H9 (cell line): ENCODE data around the gene OR2T12. TPM values are rescaled to one million over a fixed set of nuclear protein-coding genes. Genes with fewer than 3 reads are reported as not detected.
"Not testable (repeated sequence)": the region's sequence is repeated elsewhere in the genome, so short reads cannot be mapped to it uniquely, and the experiment has no call there.

ENCODE experiments used
- DNase-seq: peaks from one replicate; pipeline ENCODE4 v3.0.0-alpha.2; 2017
- H2AFZ ChIP-seq: one replicate; pipeline ENCODE4 v1.6.1; 2013; ENCODE audit warnings: mild to moderate bottlenecking, low read length, control low read depth, moderate library complexity
- H2AK5ac ChIP-seq: 2 replicates; pipeline ENCODE4 v1.6.1; 2013; ENCODE audit warnings: low read length, control low read depth, mixed read lengths; ENCODE audit not compliant: insufficient read length
- H2BK120ac ChIP-seq: one replicate; pipeline ENCODE4 v1.6.1; 2013; ENCODE audit warnings: low read depth, mild to moderate bottlenecking, low read length, control low read depth, inconsistent platforms; ENCODE audit not compliant: poor library complexity, severe bottlenecking
- H2BK12ac ChIP-seq: 2 replicates; pipeline ENCODE4 v1.6.1; 2013; ENCODE audit warnings: low read length, control low read depth, mixed read lengths, low read depth; ENCODE audit not compliant: insufficient read length
- H2BK15ac ChIP-seq: 2 replicates; pipeline ENCODE4 v1.6.1; 2013; ENCODE audit warnings: low read depth, low read length, control low read depth
- H2BK20ac ChIP-seq: one replicate; pipeline ENCODE4 v1.6.1; 2013; ENCODE audit warnings: low read depth, mild to moderate bottlenecking, low read length, control low read depth, inconsistent platforms; ENCODE audit not compliant: poor library complexity, severe bottlenecking
- H2BK5ac ChIP-seq: 2 replicates; pipeline ENCODE4 v1.6.1; 2013; ENCODE audit warnings: low read length, control low read depth, mixed read lengths; ENCODE audit not compliant: insufficient read length
- H3K14ac ChIP-seq: 2 replicates; pipeline ENCODE4 v1.6.1; 2013; ENCODE audit warnings: low read length, control low read depth; ENCODE audit not compliant: insufficient read depth
- H3K18ac ChIP-seq: 2 replicates; pipeline ENCODE4 v1.6.1; 2013; ENCODE audit warnings: low read depth, mild to moderate bottlenecking, mixed read lengths, low read length, control low read depth; ENCODE audit not compliant: insufficient read length
- H3K23ac ChIP-seq: 2 replicates; pipeline ENCODE4 v1.6.1; 2013; ENCODE audit warnings: low read length, control low read depth, mixed read lengths, low read depth; ENCODE audit not compliant: insufficient read length
- H3K23me2 ChIP-seq: 2 replicates; pipeline ENCODE4 v1.6.1; 2013; ENCODE audit warnings: low read depth, mild to moderate bottlenecking, mixed read lengths, low read length, control low read depth; ENCODE audit not compliant: insufficient read length, poor library complexity, severe bottlenecking
- H3K27ac ChIP-seq: 2 replicates; pipeline ENCODE4 v1.5.1; 2013; ENCODE audit warnings: low read length, control low read depth, mixed read lengths, low read depth; ENCODE audit not compliant: insufficient read length
- H3K27me3 ChIP-seq: 2 replicates; pipeline ENCODE4 v1.6.1; 2013; ENCODE audit warnings: low read length, control low read depth, inconsistent platforms; ENCODE audit not compliant: insufficient read depth
- H3K4ac ChIP-seq: 2 replicates; pipeline ENCODE4 v1.6.1; 2013; ENCODE audit warnings: low read depth, mild to moderate bottlenecking, control low read depth, inconsistent platforms, low read length, moderate library complexity
- H3K4me1 ChIP-seq: 2 replicates; pipeline ENCODE4 v1.6.1; 2013; ENCODE audit warnings: low read length, control low read depth, inconsistent platforms; ENCODE audit not compliant: insufficient read depth
- H3K4me2 ChIP-seq: 2 replicates; pipeline ENCODE4 v1.6.1; 2013; ENCODE audit warnings: low read length, control low read depth, mixed read lengths; ENCODE audit not compliant: insufficient read length, insufficient read depth
- H3K56ac ChIP-seq: 2 replicates; pipeline ENCODE4 v1.6.1; 2013; ENCODE audit warnings: low read depth, mild to moderate bottlenecking, mixed read lengths, low read length, control low read depth; ENCODE audit not compliant: insufficient read length
- H3K79me1 ChIP-seq: 2 replicates; pipeline ENCODE4 v1.6.1; 2013; ENCODE audit warnings: low read depth, mild to moderate bottlenecking, moderate library complexity, low read length, control low read depth, inconsistent platforms; ENCODE audit not compliant: insufficient read depth, poor library complexity, severe bottlenecking
- H3K79me2 ChIP-seq: 2 replicates; pipeline ENCODE4 v1.6.1; 2013; ENCODE audit warnings: low read length, control low read depth, inconsistent platforms; ENCODE audit not compliant: insufficient read depth
- H3K9ac ChIP-seq: 2 replicates; pipeline ENCODE4 v1.6.1; 2013; ENCODE audit warnings: low read length, control low read depth, mixed read lengths; ENCODE audit not compliant: insufficient read length; ENCODE audit errors: extremely low read depth
- H3K9me3 ChIP-seq: one replicate; pipeline ENCODE4 v1.6.1; 2013; ENCODE audit warnings: low read depth, low read length, inconsistent platforms; ENCODE audit not compliant: control insufficient read depth
- H3T11ph ChIP-seq: one replicate; pipeline ENCODE4 v1.6.1; 2013; ENCODE audit warnings: mild to moderate bottlenecking, low read length, control low read depth, inconsistent platforms
- H4K20me1 ChIP-seq: one replicate; pipeline ENCODE4 v1.6.1; 2013; ENCODE audit not compliant: control insufficient read depth, insufficient read length, insufficient read depth
- H4K5ac ChIP-seq: 2 replicates; pipeline ENCODE4 v1.6.1; 2013; ENCODE audit warnings: low read depth, mild to moderate bottlenecking, mixed read lengths, low read length, control low read depth; ENCODE audit not compliant: insufficient read length
- H4K8ac ChIP-seq: replicated peaks from 2 replicates; pipeline ENCODE4 v1.6.1; 2013; ENCODE audit warnings: low read length, control low read depth, mixed read lengths, low read depth; ENCODE audit not compliant: insufficient read length
- H4K91ac ChIP-seq: 2 replicates; pipeline ENCODE4 v1.6.1; 2013; ENCODE audit warnings: low read depth, mild to moderate bottlenecking, moderate library complexity, mixed read lengths, low read length, control low read depth; ENCODE audit not compliant: insufficient read length
- H3K27ac Mint-ChIP-seq, 3 experiments: 2 replicates in 2 of 3; 3 replicates in 1 of 3; pipeline ENCODE4 v1.8.0; 2020 to 2021; ENCODE audit warnings: mixed read lengths in 3 of 3, mild to moderate bottlenecking in 1 of 3, moderate library complexity in 1 of 3
- H3K27me3 Mint-ChIP-seq: 2 replicates; pipeline ENCODE4 v1.8.0; 2021; ENCODE audit warnings: low read depth, mild to moderate bottlenecking, moderate library complexity, mixed read lengths
- H3K36me3 Mint-ChIP-seq, 3 experiments: 2 replicates in 2 of 3; 3 replicates in 1 of 3; pipeline ENCODE4 v1.8.0; 2020 to 2021; ENCODE audit warnings: low read depth in 3 of 3, mixed read lengths in 3 of 3; ENCODE audit not compliant: insufficient read depth in 1 of 3
- H3K4me1 Mint-ChIP-seq, 2 experiments: 2 replicates each; pipeline ENCODE4 v1.8.0; 2020; ENCODE audit warnings: mixed read lengths in 2 of 2
- H3K4me3 Mint-ChIP-seq, 2 experiments: 2 replicates in 1 of 2; 3 replicates in 1 of 2; pipeline ENCODE4 v1.8.0; 2020 to 2021; ENCODE audit warnings: mild to moderate bottlenecking in 2 of 2, mixed read lengths in 2 of 2, moderate library complexity in 1 of 2
- H3K9me3 Mint-ChIP-seq, 2 experiments: 2 replicates in 1 of 2; 3 replicates in 1 of 2; pipeline ENCODE4 v1.8.0; 2020; ENCODE audit warnings: mild to moderate bottlenecking in 2 of 2, mixed read lengths in 2 of 2, moderate library complexity in 1 of 2
- CTCF ChIP-seq: fragments of 200-600 bp; sonication (generic); conservative IDR thresholded peaks from 3 replicates; pipeline ENCODE4 v1.8.0; 2021; ENCODE audit warnings: antibody characterized with exemption, mild to moderate bottlenecking
- WGBS: extraction: QIAGEN DNeasy Blood & Tissue Kit; methylation state at CpG from one replicate; pipeline ENCODE4 v1.1.7; 2013; ENCODE audit warnings: missing lambda C conversion rate, low lambda C conversion rate, mixed read lengths; ENCODE audit not compliant: insufficient read length; ENCODE audit errors: extremely low coverage; 5-methylcytosine and 5-hydroxymethylcytosine counted together
- total RNA-seq: library from RNA; stranded (reverse); gene quantifications from 2 replicates; pipeline ENCODE4 v1.2.1, GENCODE V29; 2021

OR2T12 gene
- total RNA-seq, 1 experiment from 2014 or later: not detected

- H3K4ac ChIP-seq: no peak overlapping the region
- H2BK12ac ChIP-seq: no peak overlapping the region
- no peak overlapping the region for H3K23ac ChIP-seq
- no peak overlapping the region for H3K18ac ChIP-seq
- no peak overlapping the region for H3K56ac ChIP-seq
- H3K4me1 ChIP-seq: no peaks in the 10 kb centered on the region
- no peaks in the 10 kb centered on the region for H3K23me2 ChIP-seq
- H3K27ac ChIP-seq: no peak overlapping the region
- no peak overlapping the region for H3K4me2 ChIP-seq
- no peak overlapping the region for H3K9ac ChIP-seq
- WGBS: no CpG with 5 or more reads among the region's 11 CpGs
- Mint-ChIP-seq H3K4me1 (no peaks in the 10 kb centered on the region), H3K9me3 (peaks cover 96 to 98% of the 10 kb centered on the region in 2 experiments), H3K27ac (no peak overlapping the region), H3K27me3 (no peaks in the 10 kb centered on the region; the same call in 1 of the 2 replicates), H3K4me3 (no peak overlapping the region), H3K36me3 (peaks cover 10 to 58% (median 16%) of the 10 kb centered on the region in 3 experiments; a peak in 6 of 7 replicates)
- H2BK20ac ChIP-seq: no peak overlapping the region
- peaks cover 31% of the 10 kb centered on the region for H3K9me3 ChIP-seq
- no peak overlapping the region for H3T11ph ChIP-seq
- no peak overlapping the region for H2BK5ac ChIP-seq
- TF ChIP-seq CTCF: no peak
- no peak overlapping the region for H2AFZ ChIP-seq
- no peak overlapping the region for H3K14ac ChIP-seq
- H4K8ac ChIP-seq: no peak overlapping the region
- H2AK5ac ChIP-seq: no peak overlapping the region
- no peaks in the 10 kb centered on the region for H3K79me1 ChIP-seq
- H3K27me3 ChIP-seq: no peaks in the 10 kb centered on the region
- no peak overlapping the region for H4K5ac ChIP-seq
- no peak for DNase-seq
- no peaks in the 10 kb centered on the region for H4K20me1 ChIP-seq
- no peak overlapping the region for H2BK15ac ChIP-seq
- H2BK120ac ChIP-seq: no peak overlapping the region
- H4K91ac ChIP-seq: no peak overlapping the region
- no peaks in the 10 kb centered on the region for H3K79me2 ChIP-seq
These were observed 13.6 kb upstream of the OR2T12 start for GRCh38 chr1:248316796-248317195.

GRCh38 chr1:248306740-248307139 lies 3.5 kb upstream of the OR2T12 start:
- not testable (repeated sequence) for H3K79me1 ChIP-seq, H3K23ac ChIP-seq, H3K27me3 Mint-ChIP-seq, H3K4me2 ChIP-seq, H2AFZ ChIP-seq, H4K5ac ChIP-seq, H3K9ac ChIP-seq, H3K4me3 Mint-ChIP-seq, H4K8ac ChIP-seq, H2AK5ac ChIP-seq, H3K18ac ChIP-seq, H3T11ph ChIP-seq, DNase-seq, H3K23me2 ChIP-seq, H3K79me2 ChIP-seq, H3K56ac ChIP-seq, H2BK15ac ChIP-seq, H4K91ac ChIP-seq, H3K4me1 Mint-ChIP-seq, H3K27me3 ChIP-seq, H3K4ac ChIP-seq, H3K27ac Mint-ChIP-seq, H2BK5ac ChIP-seq, H3K27ac ChIP-seq, H2BK12ac ChIP-seq, H2BK20ac ChIP-seq, H4K20me1 ChIP-seq, H3K4me1 ChIP-seq, H3K14ac ChIP-seq, H2BK120ac ChIP-seq
- peaks cover 39% of the 10 kb centered on the region for H3K9me3 ChIP-seq
- Mint-ChIP-seq H3K36me3 (peaks cover 0 to 28% (median 2%) of the 10 kb centered on the region in 3 experiments; a peak in 4 of 7 replicates), H3K9me3 (peaks cover 75 to 83% of the 10 kb centered on the region in 2 experiments)
- WGBS: no CpG with 5 or more reads among the region's 15 CpGs
